GM19438 (cell line): ENCODE results near the gene GARIN5B.
"Not testable (repeated sequence)": the region's sequence is repeated elsewhere in the genome, so short reads cannot be mapped to it uniquely, and the experiment has no call there.

Experiments used
- ATAC-seq: cut with Tn5 transposase; IDR thresholded peaks from one replicate; pipeline ENCODE4 v1.9.1; 2021; ENCODE audit warnings: low read depth; ENCODE audit not compliant: unreplicated experiment

GARIN5B gene

DNA sequence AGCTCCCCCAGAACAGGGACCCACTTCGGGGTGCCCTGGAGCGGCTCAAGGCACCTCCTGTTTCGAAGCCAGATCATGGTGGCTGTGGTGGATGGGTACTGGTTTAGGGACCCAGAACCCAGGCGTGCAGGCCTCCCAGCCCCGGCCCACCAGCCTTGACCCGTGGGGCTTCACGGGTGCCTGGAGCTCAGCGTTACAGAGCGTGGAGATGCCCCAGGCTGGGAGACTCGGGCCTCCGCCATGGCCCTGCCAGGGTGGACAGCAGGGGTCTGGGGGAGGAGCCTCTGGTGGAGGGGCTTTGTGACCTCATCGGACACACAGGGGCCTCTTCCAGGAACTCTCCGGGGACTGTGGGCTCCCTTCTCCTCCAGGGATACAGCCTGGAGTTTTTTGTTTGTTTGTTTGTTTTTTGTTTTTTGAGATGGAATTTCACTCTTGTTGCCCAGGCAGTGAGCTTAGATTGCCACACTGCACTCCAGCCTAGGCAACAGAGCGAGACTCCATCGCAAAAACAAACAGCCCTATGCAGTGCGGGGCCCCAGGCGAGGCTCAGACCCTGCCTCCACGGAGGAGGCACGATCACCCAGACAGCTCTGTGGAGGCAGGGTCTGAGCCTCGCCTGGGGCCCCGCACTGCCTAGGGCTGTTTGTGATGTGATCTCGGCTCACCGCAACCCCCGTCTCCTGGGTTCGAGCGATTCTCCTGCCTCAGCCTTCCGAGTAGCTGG lies at the start of gene GARIN5B:
TSS of gene GARIN5B (minus strand) at position 271 of the 727 bp plus-strand sequence. CDS start at position 77, 194 bp downstream.
- ATAC-seq: no peak

DNA sequence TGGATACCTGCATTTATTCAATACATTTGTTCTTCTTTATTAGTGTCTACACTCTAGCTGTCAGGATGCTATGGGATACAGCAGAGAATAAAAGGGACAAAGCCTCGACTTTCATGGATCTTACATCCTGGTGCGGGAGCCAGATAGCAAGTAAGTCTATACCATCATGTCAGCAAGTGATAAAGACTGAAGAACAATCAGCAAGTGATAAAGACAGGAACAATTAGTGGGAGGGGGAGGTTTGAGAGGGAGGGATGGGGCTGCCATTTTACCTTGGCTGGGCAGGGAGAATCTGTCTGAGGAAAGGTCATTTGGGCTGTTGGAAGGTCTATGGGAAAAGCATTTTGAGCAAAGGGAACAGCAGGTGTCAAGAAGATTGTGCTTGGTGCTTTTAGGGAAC lies 47.1 kb upstream of the GARIN5B start:
- no peak for ATAC-seq

DNA sequence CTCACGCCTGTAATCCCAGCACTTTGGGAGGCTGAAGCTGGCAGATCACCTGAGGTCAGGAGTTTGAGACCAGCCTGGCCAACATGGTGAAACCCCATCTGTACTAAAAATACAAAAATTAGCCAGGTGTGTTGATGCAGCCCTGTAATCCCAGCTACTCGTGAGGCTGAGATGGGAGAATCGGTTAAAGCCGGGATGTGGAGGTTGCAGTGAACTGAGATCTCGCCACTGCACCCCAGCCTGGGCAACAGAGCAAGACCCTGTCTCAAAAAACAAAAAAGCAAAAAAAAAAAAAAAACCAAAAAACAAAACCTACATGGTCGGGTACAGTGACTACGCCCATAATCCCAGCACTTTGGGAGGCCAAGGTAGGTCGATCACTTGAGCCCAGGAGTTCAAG lies 46.1 kb upstream of the GARIN5B start:
- ATAC-seq: not testable (repeated sequence)

DNA sequence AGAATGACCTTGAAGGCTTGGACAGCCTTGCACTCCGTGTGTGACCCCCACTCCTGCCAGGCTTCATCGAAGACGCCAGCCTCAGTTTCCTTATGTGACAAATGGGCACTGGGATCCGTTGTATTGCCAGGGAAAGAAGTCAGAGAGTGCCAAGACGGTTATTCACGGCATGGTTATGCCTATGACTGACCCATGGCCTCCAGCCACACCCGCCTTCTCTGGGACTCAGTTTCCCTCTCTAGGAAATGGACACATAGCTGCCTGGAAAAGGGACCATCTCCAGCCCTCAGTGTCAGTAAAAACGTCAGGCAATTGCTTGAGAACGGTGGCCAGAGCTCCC lies 45.4 kb upstream of the GARIN5B start:
- no peak for ATAC-seq

DNA sequence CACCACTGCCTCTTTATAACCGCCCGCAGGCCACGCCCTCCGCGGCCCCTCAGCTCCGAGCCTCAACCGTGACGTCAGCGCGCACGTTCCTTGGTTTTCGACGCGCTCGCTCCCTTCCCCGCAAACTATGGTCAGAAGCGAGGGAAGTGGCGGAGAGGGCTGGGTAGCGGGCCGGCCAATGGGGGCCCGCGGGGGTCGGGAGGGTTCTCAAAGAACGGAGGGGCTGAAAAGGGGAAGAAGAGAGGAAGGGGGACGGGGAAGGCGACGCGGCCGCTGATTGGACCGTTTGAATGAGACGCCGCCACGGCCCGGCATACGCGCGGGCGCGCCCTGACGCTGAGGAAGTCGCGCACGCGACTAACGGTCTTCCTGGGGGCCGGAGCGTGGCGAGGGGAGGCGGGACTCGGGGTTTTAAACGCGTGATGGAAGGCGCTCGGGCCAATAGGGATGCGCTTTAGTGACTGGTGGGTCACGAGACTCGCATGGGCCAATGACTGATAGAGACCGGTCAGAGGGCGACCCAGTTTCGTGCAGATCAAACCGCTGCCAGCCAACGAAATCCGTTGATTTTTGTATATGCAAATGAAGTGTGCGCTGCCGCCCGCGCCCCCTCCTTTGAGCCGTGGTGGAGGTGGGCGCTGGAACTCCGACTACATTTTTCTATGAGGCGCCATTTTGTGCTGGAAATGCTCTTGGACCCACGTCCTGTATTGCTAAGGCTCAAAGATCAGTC lies 44.9 kb upstream of the GARIN5B start:
- peak; percentile 90 for ATAC-seq

DNA sequence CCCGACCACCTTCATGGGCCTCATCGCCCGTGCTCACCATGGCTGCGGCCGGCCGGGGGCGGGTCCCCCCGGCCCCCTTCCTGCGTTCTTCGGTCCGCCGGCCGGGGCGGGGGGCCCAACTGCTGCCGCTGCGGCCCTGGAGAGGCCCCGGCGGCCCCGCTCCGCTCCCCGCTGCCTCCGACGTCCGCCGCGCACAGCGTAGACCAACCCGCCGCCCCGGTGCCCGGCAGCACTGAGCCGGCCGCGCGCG lies 44.4 kb upstream of the GARIN5B start, which contains the start of gene UBE2S:
TSS of gene UBE2S (minus strand) at position 239 of the 250 bp plus-strand sequence. CDS start at position 40, 199 bp downstream.
- not testable (repeated sequence) for ATAC-seq

DNA sequence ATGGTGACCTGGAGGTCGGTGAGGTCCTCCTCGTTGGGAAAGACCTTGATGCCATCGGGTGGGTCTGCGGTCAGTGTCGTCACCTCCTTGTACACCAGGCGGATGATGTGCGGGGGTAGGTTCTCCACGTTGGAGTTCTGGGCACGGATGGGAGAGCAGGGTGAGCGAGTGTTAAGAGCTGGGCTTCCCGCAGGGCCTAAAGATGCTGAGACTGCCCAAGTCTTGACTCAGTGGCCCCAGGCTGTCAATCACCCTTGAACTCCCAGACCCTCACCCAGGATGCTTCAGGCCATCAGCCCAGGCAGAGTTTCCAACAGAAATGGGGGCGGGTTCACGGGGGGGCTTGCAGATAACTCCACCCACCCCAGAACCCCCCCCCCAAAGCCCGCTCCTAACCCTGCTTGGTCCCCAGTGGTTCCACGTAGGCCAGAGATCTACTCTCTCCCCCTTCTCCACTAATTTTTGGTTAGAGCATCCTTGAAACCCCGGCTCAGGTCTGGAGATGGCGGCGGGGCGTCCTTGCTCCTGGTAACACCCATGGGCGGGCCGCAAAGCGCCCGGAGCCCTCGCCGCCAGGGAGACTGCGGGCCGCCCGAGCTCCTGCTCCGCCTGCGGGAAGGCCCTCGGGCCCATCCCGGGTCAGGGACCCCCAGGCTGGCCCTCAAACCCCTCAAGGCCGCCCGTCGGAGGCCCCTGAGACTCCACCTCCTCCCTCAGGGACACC lies 43.9 kb upstream of the GARIN5B start:
- ATAC-seq: no peak

DNA sequence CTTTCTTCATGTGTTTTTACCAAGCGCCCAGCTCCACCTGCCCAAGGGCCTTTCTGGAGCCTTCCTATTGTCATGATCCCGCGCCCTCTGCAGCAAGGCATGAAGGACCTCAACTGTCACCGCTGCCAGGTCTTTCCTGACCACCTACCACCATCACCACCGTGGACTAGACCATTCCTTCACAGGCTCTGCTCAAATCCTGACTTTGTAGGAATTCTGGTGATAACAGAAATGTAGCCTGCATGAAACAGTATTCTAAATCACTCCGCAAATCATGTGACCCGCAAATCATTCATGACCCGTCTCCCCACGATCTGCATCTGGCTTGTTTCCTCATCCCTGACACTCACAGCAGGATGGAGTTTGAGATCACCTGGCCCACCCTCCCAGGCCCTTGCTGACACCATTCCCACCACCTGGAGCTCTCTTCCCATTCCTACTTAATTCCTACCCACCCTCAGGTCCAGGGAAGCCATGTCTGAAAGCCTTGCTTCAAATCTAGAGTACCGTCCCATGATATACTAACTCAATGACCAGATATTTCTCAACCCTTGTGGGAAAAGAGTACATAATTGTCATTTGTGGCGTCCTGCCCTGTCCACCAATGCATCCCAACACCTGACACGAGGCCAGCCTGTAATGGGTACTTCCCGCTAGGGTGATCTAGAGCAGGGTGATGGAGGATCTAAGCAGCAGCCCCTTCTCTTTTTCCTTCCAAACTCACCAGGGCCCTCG lies 43.2 kb upstream of the GARIN5B start:
- no peak for ATAC-seq

DNA sequence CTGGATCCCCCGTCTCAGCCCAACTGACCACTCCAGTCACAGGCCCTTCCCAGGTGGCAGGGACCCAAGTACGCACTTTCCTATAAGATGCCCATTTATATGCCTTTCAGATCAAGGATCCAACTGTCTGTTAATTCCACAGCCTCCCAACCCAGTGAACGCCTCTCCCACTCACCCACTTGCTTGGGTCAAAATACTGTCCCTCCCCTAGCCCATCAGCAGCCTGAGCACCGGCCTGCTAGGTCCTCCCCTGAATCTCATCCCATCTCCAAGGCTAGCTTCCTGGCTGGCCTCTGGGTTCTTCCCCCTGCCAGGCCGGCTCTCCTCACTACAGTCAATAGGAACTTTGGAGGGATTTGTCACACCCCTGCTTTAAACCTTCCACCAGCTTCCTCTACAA lies 42.6 kb upstream of the GARIN5B start:
- no peak for ATAC-seq

DNA sequence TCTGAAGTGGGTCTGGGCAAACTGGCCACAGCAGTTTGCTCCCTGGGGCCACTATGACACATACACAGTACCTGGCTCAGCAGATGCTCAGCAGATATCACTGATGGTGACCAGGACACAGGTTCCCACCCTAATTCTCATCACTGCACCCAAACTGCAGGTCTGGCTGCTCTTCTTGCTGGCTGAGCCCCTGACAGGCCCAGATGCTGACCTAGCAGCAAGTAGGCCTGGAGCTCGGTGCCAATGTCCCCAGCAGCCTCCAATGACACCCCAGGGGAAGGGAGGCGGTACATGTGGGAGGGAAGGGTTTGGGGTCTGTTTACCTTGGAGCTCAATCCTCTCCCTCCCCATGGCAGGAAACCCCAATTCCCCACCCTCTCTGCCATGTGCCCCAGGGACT lies 39.4 kb upstream of the GARIN5B start:
- no peak for ATAC-seq

DNA sequence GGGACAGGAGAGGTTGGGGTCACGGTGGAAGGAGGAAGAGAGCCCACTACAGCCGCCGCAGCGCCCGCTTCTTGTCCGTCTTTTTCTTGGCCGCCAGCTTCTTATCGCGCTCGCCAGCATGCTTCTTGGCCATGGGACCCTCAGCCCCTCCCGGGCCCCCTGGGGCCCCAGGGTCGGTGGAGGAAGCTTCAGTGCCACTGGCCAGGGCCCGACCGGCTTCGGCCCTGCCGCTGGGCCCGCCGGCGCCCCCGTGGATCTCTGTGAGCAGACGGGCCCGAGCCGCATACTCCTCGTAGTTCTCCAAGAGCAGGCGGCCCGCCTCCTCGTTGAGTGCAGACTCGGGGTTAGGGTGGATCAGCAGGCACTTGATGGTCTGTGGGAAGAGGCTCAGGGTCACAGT lies 38.3 kb upstream of the GARIN5B start:
- not testable (repeated sequence) for ATAC-seq

DNA sequence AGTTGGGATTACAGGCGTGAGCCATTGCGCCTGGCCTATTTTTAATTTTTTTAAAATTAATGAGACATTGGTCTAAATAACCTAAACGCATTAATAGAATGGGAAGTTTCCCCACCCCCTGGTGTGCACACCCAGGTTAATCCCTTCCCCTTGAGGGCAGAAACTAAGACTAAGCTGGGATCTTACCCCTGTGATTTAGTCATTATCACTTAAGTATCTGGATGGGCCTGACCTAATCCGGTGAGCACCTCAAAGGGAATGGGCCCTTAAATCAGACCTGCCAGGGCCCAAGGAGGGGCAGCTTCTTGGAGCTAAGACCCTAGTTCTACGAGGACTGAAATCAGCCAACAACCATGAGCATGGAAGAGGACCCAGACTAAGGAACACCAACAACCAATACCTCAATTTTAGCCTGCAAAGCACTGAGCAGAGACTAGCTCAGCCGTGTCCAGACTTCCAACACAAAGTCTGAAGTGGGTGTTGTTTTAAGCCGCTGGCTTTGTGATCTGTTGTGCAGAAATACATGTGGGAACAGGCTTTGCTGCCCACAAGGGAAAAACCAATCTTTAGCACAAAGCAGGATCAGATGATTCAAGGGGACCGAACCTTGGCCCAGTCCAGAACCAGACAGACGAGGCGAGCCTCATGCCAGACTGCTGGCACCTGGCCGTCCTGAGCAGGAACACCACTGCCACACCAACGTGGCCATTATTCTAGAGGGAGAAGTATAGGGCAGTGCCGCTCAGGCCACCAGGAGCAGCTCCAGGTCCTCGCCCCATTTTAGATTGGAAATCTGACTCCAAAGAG lies 37.4 kb upstream of the GARIN5B start:
- ATAC-seq: no peak

DNA sequence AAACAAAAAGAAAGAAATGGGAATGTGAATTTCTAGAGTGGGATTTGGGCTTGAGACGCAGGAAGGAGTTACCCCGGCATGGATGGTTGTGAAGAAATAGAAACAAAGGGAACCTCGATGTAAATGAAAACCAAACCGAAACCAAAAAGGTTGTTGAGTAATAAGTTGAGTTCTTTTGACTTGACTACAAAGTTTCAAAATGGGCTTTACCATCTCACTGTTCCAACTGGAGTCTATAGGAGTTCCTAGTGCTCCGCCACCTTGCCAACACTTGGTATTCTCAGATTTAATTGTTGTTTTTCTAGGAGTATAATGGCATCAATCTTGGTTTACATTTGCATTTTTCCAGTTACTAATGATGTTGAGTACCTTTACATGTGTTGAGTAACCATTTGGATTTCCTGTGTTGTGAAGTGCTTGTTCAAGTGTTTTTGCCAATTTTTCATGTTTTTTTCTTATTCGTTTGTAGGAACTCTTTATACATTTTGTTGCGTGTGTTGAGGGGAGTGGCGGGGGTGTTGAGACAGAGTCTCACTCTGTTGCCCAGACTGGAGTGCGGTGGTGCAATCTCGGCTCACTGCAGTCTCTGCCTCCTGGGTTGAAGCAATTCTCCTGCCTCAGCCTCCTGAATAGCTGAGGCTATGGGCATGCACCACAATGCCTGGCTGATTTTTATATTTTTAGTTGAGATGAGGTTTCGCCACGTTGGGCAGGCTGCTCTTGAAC lies 35.3 kb upstream of the GARIN5B start:
- ATAC-seq: no peak

DNA sequence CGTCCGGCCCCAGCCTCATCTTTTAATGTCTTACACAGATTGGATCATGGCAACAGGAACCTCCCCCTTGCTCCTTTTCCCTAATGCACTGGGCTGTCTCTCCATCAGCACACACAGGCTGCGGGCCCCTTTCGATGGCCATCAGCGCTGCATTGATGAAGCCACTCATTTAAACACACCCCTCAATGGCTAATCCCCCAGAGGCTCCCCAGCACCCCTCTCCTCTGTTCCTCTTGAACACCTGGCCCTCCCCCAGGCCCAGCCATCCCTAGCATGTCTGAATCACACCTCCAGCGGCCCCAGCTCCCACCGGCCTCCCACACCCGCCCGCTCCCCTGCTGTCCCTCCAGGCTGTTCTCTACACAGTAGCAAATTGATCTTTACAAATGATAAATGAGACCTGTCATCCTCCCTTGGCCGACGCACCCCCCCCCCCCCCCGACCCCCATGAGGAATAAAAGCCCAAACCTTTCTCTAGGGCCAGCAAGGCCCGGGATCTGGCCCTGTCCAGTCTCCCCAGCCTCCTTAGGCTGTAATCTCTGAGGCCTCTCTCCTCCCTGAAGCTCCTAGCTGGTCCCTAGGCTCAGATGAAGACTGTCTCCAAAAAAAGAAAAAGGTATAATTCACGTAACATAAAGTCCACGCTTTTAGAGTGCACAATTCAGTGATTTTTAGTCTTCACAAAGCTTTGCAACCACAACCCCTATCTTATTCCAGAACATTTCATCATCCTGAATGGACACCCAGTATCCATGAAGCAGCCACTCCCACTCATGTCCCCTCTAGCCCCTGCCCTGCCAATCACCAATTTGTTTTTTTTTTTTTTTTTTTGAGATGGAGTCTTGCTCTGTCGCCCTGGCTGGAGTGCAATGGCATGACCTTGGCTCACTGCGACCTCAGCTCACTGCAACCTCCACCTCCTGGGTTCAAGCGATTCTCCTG lies 30.0 kb upstream of the GARIN5B start:
- ATAC-seq: no peak

DNA sequence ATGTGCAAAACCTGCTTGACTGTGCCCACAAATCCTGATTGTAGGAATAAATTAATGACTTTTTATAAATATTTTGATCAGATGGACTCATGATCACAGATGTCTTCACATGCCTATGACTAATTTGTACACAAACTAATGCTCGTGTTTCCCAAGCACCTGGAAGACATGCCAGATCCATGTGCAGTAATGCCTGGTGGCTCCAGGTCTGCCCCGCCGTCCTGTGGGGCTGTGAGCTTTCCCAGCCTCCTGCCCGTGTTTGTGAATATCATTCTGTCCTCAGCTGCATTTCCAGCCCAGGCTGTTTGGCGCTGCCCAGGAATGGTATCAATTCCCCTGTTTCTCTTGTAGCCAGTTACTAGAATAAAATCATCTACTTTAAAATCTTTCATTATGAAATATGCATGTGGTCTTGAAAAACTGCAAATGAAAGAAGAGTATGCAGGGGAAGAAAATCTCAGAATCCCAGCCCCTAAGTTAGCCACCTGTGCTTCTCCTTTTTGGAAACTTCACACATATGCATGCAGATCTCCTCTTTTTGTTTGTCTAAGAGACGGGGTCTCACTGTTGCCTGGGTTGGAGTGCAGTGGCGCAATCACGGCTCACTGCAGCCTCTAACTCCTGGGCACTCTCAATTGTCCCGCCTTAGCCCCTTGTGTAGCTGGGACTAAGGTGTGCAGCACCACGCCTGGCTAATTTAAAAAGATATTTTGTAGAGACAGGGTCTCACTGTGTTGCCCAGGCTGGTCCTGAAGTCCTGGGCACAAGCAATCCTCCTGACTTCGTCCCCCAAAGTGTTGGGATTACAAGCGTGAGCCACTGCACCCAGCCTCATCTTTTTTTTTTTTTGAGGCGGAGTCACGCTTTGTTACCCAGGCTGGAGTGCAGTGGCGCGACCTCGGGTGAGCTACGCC lies 28.9 kb upstream of the GARIN5B start:
- ATAC-seq: no peak

DNA sequence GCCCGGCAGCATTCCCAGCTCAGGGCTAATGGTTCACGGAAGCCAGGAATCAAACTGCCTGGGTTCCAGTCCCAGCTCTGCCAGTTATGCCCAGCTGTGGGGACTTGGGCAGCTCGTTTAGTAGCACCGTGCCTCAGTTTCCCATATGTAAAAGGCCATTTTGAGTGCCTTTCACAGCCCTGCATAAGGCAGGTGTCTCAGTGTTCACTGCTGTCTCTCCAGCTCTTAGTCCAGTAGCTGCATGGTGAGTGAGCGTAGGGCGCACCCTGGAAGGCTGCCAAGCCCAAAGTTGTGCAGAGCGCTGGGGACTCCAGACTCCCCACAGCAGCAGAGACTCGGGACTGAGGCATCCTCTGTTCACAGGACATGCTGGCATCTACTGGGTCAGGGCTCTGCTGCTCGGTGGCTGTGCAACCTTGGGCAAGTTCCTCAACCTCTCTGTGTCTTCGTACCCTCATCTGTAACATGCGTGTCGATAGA lies 28.2 kb upstream of the GARIN5B start:
- ATAC-seq: no peak

DNA sequence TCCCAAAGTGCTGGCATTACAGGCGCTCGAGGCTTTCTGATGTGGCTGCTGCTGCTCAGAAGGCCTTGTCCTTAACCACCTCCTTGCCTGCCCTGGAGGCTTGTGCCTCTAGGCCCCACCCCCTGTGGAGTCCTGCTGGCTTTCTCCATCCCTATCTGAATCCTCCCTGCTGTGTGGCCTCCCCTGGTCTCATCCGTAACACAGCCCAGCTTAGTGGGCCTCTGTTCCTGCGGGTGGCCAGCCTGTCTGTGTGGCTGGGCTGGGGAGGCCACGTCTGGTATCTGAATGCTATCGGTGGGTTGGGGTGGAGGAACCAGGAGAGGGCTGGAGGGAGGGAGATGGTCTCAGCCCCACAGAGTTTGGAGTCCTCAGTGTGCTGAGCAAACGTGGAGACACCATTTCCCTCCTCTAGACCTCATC lies 27.4 kb upstream of the GARIN5B start:
- ATAC-seq: no peak
